HL-60 (cell line): ENCODE data around the gene MERTK.

Source experiments
- DNase-seq, 2 experiments: peaks; one replicate each; pipeline ENCODE4 v3.0.0-alpha.2; 2010 to 2020; ENCODE audit warnings: low read depth in 1 of 2, low spot score in 1 of 2
- H3K27ac ChIP-seq: fragments of 250-450 bp; sonication (Bioruptor Pico); replicated peaks from 2 replicates; pipeline ENCODE4 v1.5.1; 2020; ENCODE audit warnings: mild to moderate bottlenecking, moderate library complexity
- H3K27me3 ChIP-seq: fragments of 250-450 bp; sonication (Bioruptor Pico); 2 replicates; pipeline ENCODE4 v1.5.1; 2021; ENCODE audit warnings: mild to moderate bottlenecking, moderate library complexity; ENCODE audit not compliant: insufficient read depth, poor library complexity, severe bottlenecking
- H3K4me3 ChIP-seq: replicated peaks from 2 replicates; pipeline ENCODE4 v1.5.1; 2011; ENCODE audit warnings: mild to moderate bottlenecking, control low read depth, low read length; ENCODE audit not compliant: insufficient read depth
- GABPA ChIP-seq: IDR thresholded peaks from 2 replicates; pipeline ENCODE4 v1.6.1; 2012; ENCODE audit warnings: low read depth
- POLR2AphosphoS5 ChIP-seq: IDR thresholded peaks from 2 replicates; pipeline ENCODE4 v1.6.1; 2012; ENCODE audit warnings: low read depth
- SPI1 ChIP-seq: IDR thresholded peaks from 2 replicates; pipeline ENCODE4 v1.6.1; 2012; ENCODE audit warnings: low read depth, mild to moderate bottlenecking, borderline replicate concordance
- TF ChIP-seq, protein P1 (sequence below): IDR thresholded peaks from 2 replicates; pipeline ENCODE4 v1.6.1; 2012; ENCODE audit warnings: low read depth; ENCODE audit not compliant: insufficient replicate concordance
- TF ChIP-seq, protein P2 (sequence below): IDR thresholded peaks from one replicate; pipeline ENCODE4 v1.5.1; 2011; ENCODE audit warnings: low read length, control low read depth, inconsistent platforms; ENCODE audit not compliant: insufficient read depth

Gene MERTK

DNA sequence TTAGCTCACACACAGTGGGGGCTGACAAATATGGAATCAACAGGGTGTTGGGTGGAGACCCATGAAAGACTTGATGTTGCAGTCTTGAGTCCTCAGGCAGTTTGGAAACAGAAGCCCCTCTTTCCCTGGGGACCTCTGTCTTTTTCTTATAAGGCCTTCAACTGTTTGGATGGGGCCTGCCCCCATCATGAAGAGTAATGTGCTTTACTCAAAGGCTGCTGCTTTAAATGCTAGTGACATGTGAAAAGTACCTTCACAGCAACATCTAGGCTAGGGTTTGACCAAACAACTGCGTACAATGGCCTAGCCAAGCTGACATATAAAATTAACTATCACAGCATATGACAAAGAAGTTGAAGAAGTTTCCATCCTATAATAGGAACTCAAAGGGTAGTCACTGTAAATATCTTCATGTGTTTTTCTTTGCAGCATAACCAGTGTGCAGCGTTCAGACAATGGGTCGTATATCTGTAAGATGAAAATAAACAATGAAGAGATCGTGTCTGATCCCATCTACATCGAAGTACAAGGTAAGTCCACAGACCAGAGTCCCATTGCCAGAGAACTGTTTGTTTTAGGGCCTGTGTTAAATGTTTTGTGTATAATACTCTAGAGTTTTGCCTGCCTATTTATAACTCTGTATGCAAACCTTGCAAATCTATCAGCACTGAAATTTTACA, 46.3 kb downstream of the MERTK start:
- Histone ChIP-seq H3K27ac (no peak overlapping the region), H3K4me3 (no peak overlapping the region), H3K27me3 (no peaks in the 10 kb centered on the region)
- no peak for TF ChIP-seq GABPA
- no peak for DNase-seq

DNA sequence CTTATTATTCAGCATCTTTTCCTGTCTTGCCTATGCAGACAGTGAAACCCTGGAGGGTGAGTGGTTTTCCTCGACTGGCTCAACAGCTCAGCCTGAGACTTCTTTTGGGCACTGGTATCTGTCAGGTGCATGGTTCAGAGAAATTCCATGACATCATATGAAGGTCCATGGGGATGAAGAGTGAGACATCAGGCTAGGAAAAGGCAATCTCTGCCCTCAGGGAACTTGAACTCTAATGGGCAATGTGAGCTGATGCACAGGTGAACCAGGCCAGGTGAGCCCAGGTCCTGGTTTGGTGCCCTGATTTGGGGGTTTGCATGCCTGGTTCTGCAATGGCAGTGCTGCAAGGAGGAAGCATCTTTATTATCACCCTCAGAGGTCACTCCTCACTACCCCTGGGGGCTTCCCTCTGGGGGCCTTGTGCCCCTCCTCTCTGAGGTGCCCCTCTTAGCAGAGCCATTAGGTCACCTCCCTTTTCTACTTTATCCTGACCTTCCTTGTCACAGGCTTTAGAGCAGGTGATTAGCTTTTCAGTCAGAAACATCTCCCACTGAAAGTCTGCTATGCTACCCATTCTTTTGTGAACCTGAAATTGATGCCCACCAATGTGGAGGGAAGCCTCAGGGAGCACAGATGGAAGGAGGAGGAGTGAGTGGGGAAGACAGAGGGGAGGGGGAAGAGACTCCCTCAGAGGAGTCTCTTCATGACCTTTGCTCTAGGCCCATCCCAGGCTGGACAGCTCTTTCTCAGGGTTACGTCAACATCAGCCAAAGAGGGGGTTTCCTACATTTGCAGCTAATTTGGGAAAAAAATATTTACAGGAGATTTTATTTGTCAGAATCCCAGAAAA, 47.3 kb downstream of the MERTK start:
- H3K27me3 ChIP-seq, result no peaks in the 10 kb centered on the region
- TF ChIP-seq, protein P1, sequence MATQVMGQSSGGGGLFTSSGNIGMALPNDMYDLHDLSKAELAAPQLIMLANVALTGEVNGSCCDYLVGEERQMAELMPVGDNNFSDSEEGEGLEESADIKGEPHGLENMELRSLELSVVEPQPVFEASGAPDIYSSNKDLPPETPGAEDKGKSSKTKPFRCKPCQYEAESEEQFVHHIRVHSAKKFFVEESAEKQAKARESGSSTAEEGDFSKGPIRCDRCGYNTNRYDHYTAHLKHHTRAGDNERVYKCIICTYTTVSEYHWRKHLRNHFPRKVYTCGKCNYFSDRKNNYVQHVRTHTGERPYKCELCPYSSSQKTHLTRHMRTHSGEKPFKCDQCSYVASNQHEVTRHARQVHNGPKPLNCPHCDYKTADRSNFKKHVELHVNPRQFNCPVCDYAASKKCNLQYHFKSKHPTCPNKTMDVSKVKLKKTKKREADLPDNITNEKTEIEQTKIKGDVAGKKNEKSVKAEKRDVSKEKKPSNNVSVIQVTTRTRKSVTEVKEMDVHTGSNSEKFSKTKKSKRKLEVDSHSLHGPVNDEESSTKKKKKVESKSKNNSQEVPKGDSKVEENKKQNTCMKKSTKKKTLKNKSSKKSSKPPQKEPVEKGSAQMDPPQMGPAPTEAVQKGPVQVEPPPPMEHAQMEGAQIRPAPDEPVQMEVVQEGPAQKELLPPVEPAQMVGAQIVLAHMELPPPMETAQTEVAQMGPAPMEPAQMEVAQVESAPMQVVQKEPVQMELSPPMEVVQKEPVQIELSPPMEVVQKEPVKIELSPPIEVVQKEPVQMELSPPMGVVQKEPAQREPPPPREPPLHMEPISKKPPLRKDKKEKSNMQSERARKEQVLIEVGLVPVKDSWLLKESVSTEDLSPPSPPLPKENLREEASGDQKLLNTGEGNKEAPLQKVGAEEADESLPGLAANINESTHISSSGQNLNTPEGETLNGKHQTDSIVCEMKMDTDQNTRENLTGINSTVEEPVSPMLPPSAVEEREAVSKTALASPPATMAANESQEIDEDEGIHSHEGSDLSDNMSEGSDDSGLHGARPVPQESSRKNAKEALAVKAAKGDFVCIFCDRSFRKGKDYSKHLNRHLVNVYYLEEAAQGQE, result no peak
- no peak overlapping the region for H3K4me3 ChIP-seq
- no peak overlapping the region for H3K27ac ChIP-seq
- no peak for DNase-seq

DNA sequence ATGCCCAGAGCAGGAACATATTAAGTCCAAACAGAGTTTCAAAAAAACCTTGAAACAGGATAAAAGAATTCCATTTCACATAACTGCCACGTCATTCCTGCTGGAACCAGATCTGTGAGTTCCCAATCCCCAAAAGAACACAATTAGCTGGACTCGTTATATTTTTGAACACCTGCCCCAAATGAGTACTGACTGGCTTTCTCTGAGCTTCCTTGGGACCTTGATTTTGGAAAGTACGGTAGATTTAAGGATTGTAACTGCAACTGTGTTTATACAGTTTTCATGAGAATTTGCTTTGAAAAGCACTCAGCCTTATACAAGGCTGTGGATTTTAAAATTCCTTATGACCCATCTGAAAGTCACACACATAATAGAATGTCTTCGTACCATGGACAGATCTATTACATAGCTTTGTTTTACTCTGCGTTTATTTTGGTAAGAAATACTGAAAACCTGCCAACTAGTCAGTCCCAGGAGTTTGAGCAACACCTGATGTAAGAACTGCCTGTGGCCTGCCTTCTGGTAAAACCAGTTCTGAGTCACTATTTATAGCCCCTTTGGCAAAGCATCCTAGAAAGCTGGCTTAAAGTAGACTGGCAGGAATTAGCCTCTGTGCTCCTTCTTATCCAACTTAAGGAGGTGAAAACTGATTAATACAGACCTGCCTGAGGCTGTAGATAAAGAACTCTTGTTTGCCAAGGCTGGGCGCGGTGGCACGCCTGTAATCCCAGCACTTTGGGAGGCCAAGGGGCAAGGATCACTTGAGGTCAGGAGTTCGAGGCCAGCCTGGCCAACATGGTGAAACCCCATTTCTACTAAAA, 48.1 kb downstream of the MERTK start:
- DNase-seq, result no peak

DNA sequence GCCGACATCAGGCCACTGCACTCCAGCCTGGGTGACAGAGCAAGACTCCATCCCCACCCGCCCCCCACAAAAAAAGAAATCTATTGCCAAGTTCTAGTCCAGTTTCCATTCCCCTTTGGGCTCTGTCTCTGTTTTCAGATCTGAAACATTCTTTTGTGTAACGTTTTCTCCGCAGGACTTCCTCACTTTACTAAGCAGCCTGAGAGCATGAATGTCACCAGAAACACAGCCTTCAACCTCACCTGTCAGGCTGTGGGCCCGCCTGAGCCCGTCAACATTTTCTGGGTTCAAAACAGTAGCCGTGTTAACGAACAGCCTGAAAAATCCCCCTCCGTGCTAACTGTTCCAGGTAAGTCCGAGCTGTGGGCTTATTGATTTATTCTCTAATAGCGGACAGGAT, 48.8 kb downstream of the MERTK start:
- no peak overlapping the region for H3K4me3 ChIP-seq
- no peaks in the 10 kb centered on the region for H3K27me3 ChIP-seq
- H3K27ac ChIP-seq, result no peak overlapping the region
- TF ChIP-seq, protein P1, result no peak
- no peak for TF ChIP-seq POLR2AphosphoS5
- TF ChIP-seq SPI1, result no peak
- TF ChIP-seq, protein P2, sequence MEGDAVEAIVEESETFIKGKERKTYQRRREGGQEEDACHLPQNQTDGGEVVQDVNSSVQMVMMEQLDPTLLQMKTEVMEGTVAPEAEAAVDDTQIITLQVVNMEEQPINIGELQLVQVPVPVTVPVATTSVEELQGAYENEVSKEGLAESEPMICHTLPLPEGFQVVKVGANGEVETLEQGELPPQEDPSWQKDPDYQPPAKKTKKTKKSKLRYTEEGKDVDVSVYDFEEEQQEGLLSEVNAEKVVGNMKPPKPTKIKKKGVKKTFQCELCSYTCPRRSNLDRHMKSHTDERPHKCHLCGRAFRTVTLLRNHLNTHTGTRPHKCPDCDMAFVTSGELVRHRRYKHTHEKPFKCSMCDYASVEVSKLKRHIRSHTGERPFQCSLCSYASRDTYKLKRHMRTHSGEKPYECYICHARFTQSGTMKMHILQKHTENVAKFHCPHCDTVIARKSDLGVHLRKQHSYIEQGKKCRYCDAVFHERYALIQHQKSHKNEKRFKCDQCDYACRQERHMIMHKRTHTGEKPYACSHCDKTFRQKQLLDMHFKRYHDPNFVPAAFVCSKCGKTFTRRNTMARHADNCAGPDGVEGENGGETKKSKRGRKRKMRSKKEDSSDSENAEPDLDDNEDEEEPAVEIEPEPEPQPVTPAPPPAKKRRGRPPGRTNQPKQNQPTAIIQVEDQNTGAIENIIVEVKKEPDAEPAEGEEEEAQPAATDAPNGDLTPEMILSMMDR, result no peak
- no peak for TF ChIP-seq GABPA
- no peak for DNase-seq

More for the DNA sequence above, 48.1 kb downstream of the MERTK start:
- TF ChIP-seq, protein P1, result peak; percentile 76
- TF ChIP-seq POLR2AphosphoS5, result no peak
- TF ChIP-seq GABPA, result no peak
- TF ChIP-seq, protein P2, result no peak
- TF ChIP-seq SPI1, result no peak
- H3K27ac ChIP-seq, result no peak overlapping the region
- H3K27me3 ChIP-seq, result no peaks in the 10 kb centered on the region
- no peak overlapping the region for H3K4me3 ChIP-seq
